ENCODE measurements around the gene TBCK. TPM values are rescaled to one million over a fixed set of nuclear protein-coding genes. Genes with fewer than 3 reads are reported as not detected.

The TBCK gene
- total and polyA plus RNA-seq, 9 of the 15 experiments (the other 6 are each of a cell fraction or from before 2014, with no cell fraction given), result 5.3 to 26.6 (median 16.2) TPM

GRCh38 chr4:106299977-106300376 lies 16.0 kb downstream of the TBCK start:
- CTCF ChIA-PET (ENCODE audit: low intra/inter-chr PET ratio), result no interaction called here
- TF ChIP-seq CHD4 (IDR thresholded peaks at IDR 0.05; ENCODE audit: insufficient read depth, insufficient replicate concordance, low read depth, low read length, poor library complexity, severe bottlenecking) (no peak), PHTF2 (CRISPR knock-in tag; IDR thresholded peaks at IDR 0.05) (no peak), ZNF431 (CRISPR knock-in tag; IDR thresholded peaks at IDR 0.05) (peak; percentile 95), CHD1 (IDR thresholded peaks at IDR 0.05; ENCODE audit: low read length) (no peak)

GRCh38 chr4:106297245-106298035 lies 18.6 kb downstream of the TBCK start:
- ChIA-PET CTCF (ENCODE audit: low intra/inter-chr PET ratio) (no interaction called here), POLR2A (interaction anchor here (1.3 to 1.5 kb wide), 2 partner anchors 18 to 22 kb away, joined by 4 read pairs; partner anchors contain the start of genes AIMP1 and TBCK)
- no peak overlapping the region for H2AFZ ChIP-seq (ENCODE audit: low read depth, low read length)
- DNase-seq (ENCODE audit: extremely low read depth in 1 of 4, low spot score in 3 of 4), result no peak
- H3K27ac ChIP-seq (ENCODE audit: extremely low read depth, low read depth, low read length), result no peak overlapping the region
- no peaks in the 10 kb centered on the region for H3K27me3 ChIP-seq (ENCODE audit: control insufficient read depth in 2 of 2, insufficient read depth in 2 of 2, low read length in 2 of 2)
- intact Hi-C loops (cut with micrococcal nuclease), result no loop called here
- H3K36me3 ChIP-seq (ENCODE audit: control insufficient read depth, insufficient read depth, low read length), result peaks cover 42% of the 10 kb centered on the region; the same call in 2 of the 3 replicates
- no peaks in the 10 kb centered on the region for H3K9me3 ChIP-seq (replicated peaks; ENCODE audit: control insufficient read depth, insufficient read depth, low read depth, low read length)
- BruUV-seq (replicated peaks), result no TSS peak
- no peaks in the 10 kb centered on the region for H3K9me1 ChIP-seq (ENCODE audit: control insufficient read depth, insufficient read depth, low read length)
- no peaks in the 10 kb centered on the region for H3K4me1 ChIP-seq (replicated peaks in 1 of 2; ENCODE audit: control insufficient read depth in 2 of 2, insufficient read depth in 2 of 2, low read length in 2 of 2)
- in situ Hi-C loops (cut with MboI), result no loop called here
- FAIRE-seq, result no peak
- no peaks in the 10 kb centered on the region for H4K20me1 ChIP-seq (replicated peaks; ENCODE audit: control insufficient read depth, insufficient read depth, low read length)
- 0 out of 3 replicates have a peak, but pooled peaks cover 2% of the 10 kb centered on the region for H3K79me2 ChIP-seq (ENCODE audit: control insufficient read depth, insufficient read depth, low read length)
- no peak overlapping the region for H3K9ac ChIP-seq (ENCODE audit: insufficient read depth in 1 of 2, low read depth in 2 of 2, low read length in 2 of 2)
- no peak overlapping the region for H3K4me2 ChIP-seq (ENCODE audit: insufficient read depth, low read length)
- TF ChIP-seq ETV5 (CRISPR knock-in tag; IDR thresholded peaks at IDR 0.05; ENCODE audit: low read depth) (no peak), ZNF76 (CRISPR knock-in tag; IDR thresholded peaks at IDR 0.05; ENCODE audit: borderline replicate concordance) (no peak), THAP12 (CRISPR knock-in tag; IDR thresholded peaks at IDR 0.05) (no peak)
- H3K4me3 ChIP-seq, result no peak overlapping the region
- ATAC-seq, result no peak

More at GRCh38 chr4:106299977-106300376, 16.0 kb downstream of the TBCK start:
- POLR2A ChIA-PET, result no interaction called here
- Histone ChIP-seq H3K27me3 (ENCODE audit: control insufficient read depth in 2 of 2, insufficient read depth in 2 of 2, low read length in 2 of 2) (no peaks in the 10 kb centered on the region), H3K4me2 (ENCODE audit: insufficient read depth, low read length) (no peak overlapping the region), H3K79me2 (ENCODE audit: control insufficient read depth, insufficient read depth, low read length) (peaks cover 2% of the 10 kb centered on the region; the same call in 1 of the 3 replicates), H3K9me1 (ENCODE audit: control insufficient read depth, insufficient read depth, low read length) (peaks cover 4% of the 10 kb centered on the region), H3K4me3 (no peak overlapping the region), H3K9ac (ENCODE audit: insufficient read depth in 1 of 2, low read depth in 2 of 2, low read length in 2 of 2) (no peak overlapping the region), H3K4me1 (replicated peaks in 1 of 2; ENCODE audit: control insufficient read depth in 2 of 2, insufficient read depth in 2 of 2, low read length in 2 of 2) (peaks cover 0 to 16% of the 10 kb centered on the region in 2 experiments; a peak in 3 of 5 replicates), H3K9me3 (replicated peaks; ENCODE audit: control insufficient read depth, insufficient read depth, low read depth, low read length) (no peaks in the 10 kb centered on the region), H3K36me3 (ENCODE audit: control insufficient read depth, insufficient read depth, low read length) (peaks cover 36% of the 10 kb centered on the region; the same call in 2 of the 3 replicates), H4K20me1 (replicated peaks; ENCODE audit: control insufficient read depth, insufficient read depth, low read length) (no peaks in the 10 kb centered on the region), H2AFZ (ENCODE audit: low read depth, low read length) (no peak overlapping the region), H3K27ac (ENCODE audit: extremely low read depth, low read depth, low read length) (no peak overlapping the region)
- ATAC-seq (no peak), FAIRE-seq (no peak), DNase-seq (ENCODE audit: extremely low read depth in 1 of 4, low spot score in 3 of 4) (no peak)
- WGBS (ENCODE audit: insufficient coverage, low coverage, missing lambda C conversion rate), result 58% methylated on average over 4 of the region's 4 CpGs
- intact Hi-C loops (cut with micrococcal nuclease) (no loop called here), in situ Hi-C loops (cut with MboI) (loop anchor here (25.0 kb wide), 1 partner anchor 1412 kb away; the partner anchor contains the start of gene PAPSS1)
- BruUV-seq (replicated peaks), result no TSS peak

Data from K562 (cell line).